ENCODE data around the gene FASTKD3. TPM values are rescaled to one million over a fixed set of nuclear protein-coding genes. Genes with fewer than 3 reads are reported as not detected.

Gene FASTKD3
- total RNA-seq, 2 donors from 2014 or later = 11.4 to 12.2 TPM

GRCh38 chr5:7814816-7815215, 54.0 kb downstream of the FASTKD3 start:
- no peak for TF ChIP-seq CTCF (IDR thresholded peaks at IDR 0.05)
- Histone ChIP-seq H3K9me3 (no peaks in the 10 kb centered on the region), H3K36me3 (no peaks in the 10 kb centered on the region), H3K4me3 (no peak overlapping the region), H3K4me1 (no peaks in the 10 kb centered on the region), H3K27ac (no peak overlapping the region), H3K9ac (ENCODE audit: low read depth in 2 of 2, low read length in 2 of 2) (no peak overlapping the region), H3K27me3 (no peaks in the 10 kb centered on the region)
- intact Hi-C loops (cut with DNase I) = no loop called here
- DNase-seq = no peak

DNA sequence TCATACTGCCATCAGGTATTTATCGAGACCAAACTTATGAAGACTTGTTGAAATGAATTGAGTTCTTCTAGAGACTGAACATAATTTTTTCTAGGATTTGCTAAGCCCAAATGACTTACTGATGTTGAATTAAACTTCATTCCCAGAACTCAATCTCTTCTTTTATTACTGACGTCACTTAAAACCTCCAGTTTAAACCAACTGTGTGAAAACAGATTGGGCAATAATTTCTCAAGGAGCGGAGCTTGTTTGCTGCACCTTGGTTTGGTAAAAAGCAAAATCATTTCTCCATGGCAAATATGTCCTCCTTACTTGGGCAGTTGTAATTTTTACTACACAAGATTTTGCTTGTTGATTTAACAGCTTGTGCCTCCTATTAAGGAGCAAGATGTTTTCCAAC, 55.3 kb downstream of the FASTKD3 start:
- Histone ChIP-seq H3K9ac (ENCODE audit: low read depth in 2 of 2, low read length in 2 of 2) (no peak overlapping the region), H3K4me3 (no peak overlapping the region), H3K9me3 (no peaks in the 10 kb centered on the region), H3K27ac (no peak overlapping the region), H3K4me1 (no peaks in the 10 kb centered on the region), H3K27me3 (no peaks in the 10 kb centered on the region), H3K36me3 (no peaks in the 10 kb centered on the region)
- intact Hi-C loops (cut with DNase I) = no loop called here
- TF ChIP-seq CTCF (IDR thresholded peaks at IDR 0.05) = no peak
- DNase-seq = no peak

DNA sequence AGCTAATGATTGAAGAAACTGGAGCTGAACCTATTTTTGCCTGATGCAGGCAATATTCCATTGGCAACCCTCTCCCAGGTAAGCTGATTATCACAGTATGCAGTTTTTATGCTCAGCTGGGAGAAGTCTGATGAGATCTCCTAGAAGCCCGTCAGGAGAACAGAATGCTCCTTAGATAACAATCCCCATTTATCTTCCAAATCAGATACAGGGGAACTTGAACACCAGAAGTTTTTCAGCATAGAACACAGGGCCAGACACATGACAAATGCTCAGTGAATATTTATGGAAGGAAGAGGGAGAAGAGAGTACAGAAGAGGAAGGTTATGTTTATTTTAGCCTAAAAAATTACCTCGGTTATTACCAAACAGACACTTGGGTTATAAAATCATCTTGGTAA, 55.8 kb downstream of the FASTKD3 start:
- Histone ChIP-seq H3K27ac (no peak overlapping the region), H3K4me1 (no peaks in the 10 kb centered on the region), H3K9me3 (no peaks in the 10 kb centered on the region), H3K27me3 (no peaks in the 10 kb centered on the region), H3K9ac (ENCODE audit: low read depth in 2 of 2, low read length in 2 of 2) (no peak overlapping the region), H3K36me3 (no peaks in the 10 kb centered on the region), H3K4me3 (no peak overlapping the region)
- intact Hi-C loops (cut with DNase I) = no loop called here
- DNase-seq = no peak
- TF ChIP-seq CTCF (IDR thresholded peaks at IDR 0.05) = no peak

- no peaks in the 10 kb centered on the region for H3K9me3 ChIP-seq
- H3K27me3 ChIP-seq = no peaks in the 10 kb centered on the region
- intact Hi-C loops (cut with DNase I) = no loop called here
- no peak overlapping the region for H3K27ac ChIP-seq
- H3K4me1 ChIP-seq = no peaks in the 10 kb centered on the region
- DNase-seq = no peak
- no peak for TF ChIP-seq CTCF (IDR thresholded peaks at IDR 0.05)
- no peak overlapping the region for H3K9ac ChIP-seq (ENCODE audit: low read depth in 2 of 2, low read length in 2 of 2)
- no peaks in the 10 kb centered on the region for H3K36me3 ChIP-seq
- H3K4me3 ChIP-seq = no peak overlapping the region
Observed at GRCh38 chr5:7811715-7812114, 57.1 kb downstream of the FASTKD3 start.

Other genes with a start within 250 kb of the FASTKD3 start
- gene CFAP90, start 17.9 kb downstream of the FASTKD3 start, total RNA-seq = not detected
- gene MTRR, start 117 bp upstream of the FASTKD3 start, total RNA-seq = 10 to 100 TPM; 29.8 to 45.1 TPM

Measured in colonic mucosa (tissue), 4 donors.